Measurements from ENCODE around the gene ALOX5AP. TPM values are rescaled to one million over a fixed set of nuclear protein-coding genes. Genes with fewer than 3 reads are reported as not detected.

ALOX5AP gene
- total RNA-seq, 1 donor from 2014 or later, result not detected

DNA sequence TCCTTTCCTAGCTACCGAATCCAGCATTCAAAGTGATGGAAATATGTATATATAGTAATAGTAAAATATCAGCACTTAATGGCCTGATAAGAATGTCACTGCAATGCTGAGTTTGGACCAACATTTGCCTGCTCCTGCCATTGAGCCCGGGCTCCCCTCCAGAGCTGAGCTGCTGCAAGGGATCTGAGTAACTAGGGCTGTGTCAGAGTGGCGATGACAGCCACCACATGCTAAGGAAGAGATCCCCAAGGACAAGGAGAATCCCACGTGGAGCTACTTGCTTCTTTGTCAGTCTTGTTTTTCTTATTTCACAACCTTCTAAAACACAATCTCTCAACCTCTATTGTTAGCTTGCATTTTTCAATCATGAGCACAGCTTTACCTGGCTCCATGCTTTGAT lies 19.5 kb upstream of the ALOX5AP start:
- Histone ChIP-seq H3K36me3 (no peaks in the 10 kb centered on the region), H2AFZ (replicated peaks) (no peak overlapping the region), H3K4me3 (no peak overlapping the region), H3K79me2 (ENCODE audit: low read depth) (no peaks in the 10 kb centered on the region), H3K4me1 (no peaks in the 10 kb centered on the region), H3F3A (ENCODE audit: low read depth) (no peaks in the 10 kb centered on the region), H3K4me2 (no peak overlapping the region), H3K9ac (no peak overlapping the region), H4K20me1 (ENCODE audit: low read depth) (no peaks in the 10 kb centered on the region), H3K27me3 (no peaks in the 10 kb centered on the region), H3K27ac (no peak overlapping the region), H3K9me3 (ENCODE audit: low read depth) (no peaks in the 10 kb centered on the region)
- Mint-ChIP-seq H3K27me3 (ENCODE audit: insufficient read depth, low read depth) (peaks cover 3% of the 10 kb centered on the region), H3K36me3 (no peaks in the 10 kb centered on the region), H3K27ac (peak overlapping the region; percentile 78), H3K9me3 (no peaks in the 10 kb centered on the region), H3K4me1 (peaks cover 15% of the 10 kb centered on the region), H3K4me3 (no peak overlapping the region)
- no peak for DNase-seq (ENCODE audit: low spot score)
- TF ChIP-seq, protein P1, sequence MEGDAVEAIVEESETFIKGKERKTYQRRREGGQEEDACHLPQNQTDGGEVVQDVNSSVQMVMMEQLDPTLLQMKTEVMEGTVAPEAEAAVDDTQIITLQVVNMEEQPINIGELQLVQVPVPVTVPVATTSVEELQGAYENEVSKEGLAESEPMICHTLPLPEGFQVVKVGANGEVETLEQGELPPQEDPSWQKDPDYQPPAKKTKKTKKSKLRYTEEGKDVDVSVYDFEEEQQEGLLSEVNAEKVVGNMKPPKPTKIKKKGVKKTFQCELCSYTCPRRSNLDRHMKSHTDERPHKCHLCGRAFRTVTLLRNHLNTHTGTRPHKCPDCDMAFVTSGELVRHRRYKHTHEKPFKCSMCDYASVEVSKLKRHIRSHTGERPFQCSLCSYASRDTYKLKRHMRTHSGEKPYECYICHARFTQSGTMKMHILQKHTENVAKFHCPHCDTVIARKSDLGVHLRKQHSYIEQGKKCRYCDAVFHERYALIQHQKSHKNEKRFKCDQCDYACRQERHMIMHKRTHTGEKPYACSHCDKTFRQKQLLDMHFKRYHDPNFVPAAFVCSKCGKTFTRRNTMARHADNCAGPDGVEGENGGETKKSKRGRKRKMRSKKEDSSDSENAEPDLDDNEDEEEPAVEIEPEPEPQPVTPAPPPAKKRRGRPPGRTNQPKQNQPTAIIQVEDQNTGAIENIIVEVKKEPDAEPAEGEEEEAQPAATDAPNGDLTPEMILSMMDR (IDR thresholded peaks at IDR 0.05), result no peak
- TF ChIP-seq EZH2phosphoT487 (IDR thresholded peaks at IDR 0.05) (no peak), EZH2 (IDR thresholded peaks at IDR 0.05) (no peak)

DNA sequence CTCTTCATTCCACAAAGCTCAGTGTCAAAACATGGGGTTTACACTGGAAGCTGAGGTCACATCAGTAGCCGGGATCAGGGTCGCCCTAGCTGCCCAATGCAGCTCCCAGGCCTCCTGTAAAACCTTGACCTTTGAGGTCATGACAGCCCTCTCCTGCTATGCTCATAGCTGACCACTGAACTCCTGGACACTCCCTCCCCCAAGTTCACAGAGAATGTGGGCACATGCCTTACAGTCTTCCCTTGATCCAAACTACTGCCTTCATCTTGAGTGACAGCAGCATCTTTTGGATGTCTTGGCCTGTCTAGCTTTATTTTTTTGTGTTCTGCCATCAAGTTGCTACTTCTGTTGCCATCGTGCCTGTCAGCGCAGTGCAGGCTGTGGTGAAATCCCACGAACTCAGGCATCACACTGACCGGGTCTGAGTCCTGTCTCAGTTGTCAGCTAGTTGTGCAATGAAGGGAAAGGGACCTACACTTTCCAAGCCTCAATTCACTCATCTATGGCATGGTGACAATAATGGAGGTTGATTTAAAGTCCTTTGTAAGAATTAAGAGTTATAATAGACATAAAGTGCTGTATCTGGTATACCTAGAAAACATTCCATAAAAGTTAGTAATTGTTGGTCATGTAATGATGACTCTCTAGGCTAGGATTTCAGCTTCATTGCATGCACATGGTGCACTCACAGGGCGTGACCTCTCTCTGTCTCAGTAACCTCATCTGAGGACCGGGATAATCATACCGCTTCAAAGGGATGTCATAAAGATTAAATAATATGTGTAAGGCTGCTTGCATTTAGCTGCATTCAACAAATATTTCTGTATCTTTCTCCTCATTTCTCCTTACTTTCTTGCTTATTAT lies 16.4 kb upstream of the ALOX5AP start:
- Histone ChIP-seq H3F3A (ENCODE audit: low read depth) (no peaks in the 10 kb centered on the region), H3K27me3 (no peaks in the 10 kb centered on the region), H3K4me3 (no peak overlapping the region), H3K36me3 (no peaks in the 10 kb centered on the region), H4K20me1 (ENCODE audit: low read depth) (no peaks in the 10 kb centered on the region), H2AFZ (replicated peaks) (no peak overlapping the region), H3K79me2 (ENCODE audit: low read depth) (no peaks in the 10 kb centered on the region), H3K27ac (no peak overlapping the region), H3K4me2 (no peak overlapping the region), H3K9me3 (ENCODE audit: low read depth) (no peaks in the 10 kb centered on the region), H3K9ac (no peak overlapping the region), H3K4me1 (no peaks in the 10 kb centered on the region)
- no peak overlapping the region for H3K4me3 Mint-ChIP-seq
- DNase-seq (ENCODE audit: low spot score), result no peak
- no peaks in the 10 kb centered on the region for H3K9me3 Mint-ChIP-seq
- TF ChIP-seq EZH2 (IDR thresholded peaks at IDR 0.05) (no peak), EZH2phosphoT487 (IDR thresholded peaks at IDR 0.05) (no peak)
- TF ChIP-seq, protein P1 (IDR thresholded peaks at IDR 0.05), result no peak
- peaks cover 5% of the 10 kb centered on the region for H3K4me1 Mint-ChIP-seq
- no peaks in the 10 kb centered on the region for H3K36me3 Mint-ChIP-seq
- H3K27ac Mint-ChIP-seq, result no peak overlapping the region
- peaks cover 4% of the 10 kb centered on the region for H3K27me3 Mint-ChIP-seq (ENCODE audit: insufficient read depth, low read depth)

DNA sequence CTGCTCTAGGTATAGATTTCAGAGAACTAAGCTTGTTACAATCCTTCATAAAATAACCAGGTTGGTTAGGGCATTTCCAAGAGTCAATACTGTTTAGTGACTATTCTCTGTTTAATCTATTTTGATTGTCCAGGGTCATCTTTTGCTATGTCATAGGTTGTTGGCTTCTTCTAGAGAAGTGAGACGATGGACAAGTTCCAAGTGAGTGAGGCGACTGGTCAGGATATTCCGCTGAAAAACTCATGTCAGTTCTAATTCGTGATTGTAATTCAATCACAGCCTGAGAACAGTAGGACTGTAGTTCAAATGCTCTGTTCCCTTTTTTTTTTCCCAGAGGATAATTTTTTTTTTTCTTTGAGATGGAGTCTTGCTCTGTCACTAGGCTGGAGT lies 15.8 kb upstream of the ALOX5AP start:
- Mint-ChIP-seq H3K27me3 (ENCODE audit: insufficient read depth, low read depth) (peaks cover 4% of the 10 kb centered on the region), H3K4me3 (no peak overlapping the region), H3K36me3 (no peaks in the 10 kb centered on the region), H3K9me3 (no peaks in the 10 kb centered on the region), H3K4me1 (peaks cover 5% of the 10 kb centered on the region), H3K27ac (no peak overlapping the region)
- Histone ChIP-seq H3K4me2 (no peak overlapping the region), H3K9me3 (ENCODE audit: low read depth) (no peaks in the 10 kb centered on the region), H3F3A (ENCODE audit: low read depth) (no peaks in the 10 kb centered on the region), H3K27ac (no peak overlapping the region), H3K27me3 (no peaks in the 10 kb centered on the region), H3K4me3 (no peak overlapping the region), H3K79me2 (ENCODE audit: low read depth) (no peaks in the 10 kb centered on the region), H3K4me1 (no peaks in the 10 kb centered on the region), H3K9ac (no peak overlapping the region), H3K36me3 (no peaks in the 10 kb centered on the region), H4K20me1 (ENCODE audit: low read depth) (no peaks in the 10 kb centered on the region), H2AFZ (replicated peaks) (no peak overlapping the region)
- TF ChIP-seq, protein P1 (IDR thresholded peaks at IDR 0.05), result no peak
- TF ChIP-seq EZH2phosphoT487 (IDR thresholded peaks at IDR 0.05) (no peak), EZH2 (IDR thresholded peaks at IDR 0.05) (no peak)
- no peak for DNase-seq (ENCODE audit: low spot score)
